HG03442 (cell line): ENCODE results near the gene CABP2.

ENCODE experiments used
- ATAC-seq: cut with Tn5 transposase; IDR thresholded peaks from one replicate; pipeline ENCODE4 v1.9.1; 2021; ENCODE audit warnings: mild to moderate bottlenecking, moderate library complexity; ENCODE audit not compliant: unreplicated experiment

CABP2 gene

DNA sequence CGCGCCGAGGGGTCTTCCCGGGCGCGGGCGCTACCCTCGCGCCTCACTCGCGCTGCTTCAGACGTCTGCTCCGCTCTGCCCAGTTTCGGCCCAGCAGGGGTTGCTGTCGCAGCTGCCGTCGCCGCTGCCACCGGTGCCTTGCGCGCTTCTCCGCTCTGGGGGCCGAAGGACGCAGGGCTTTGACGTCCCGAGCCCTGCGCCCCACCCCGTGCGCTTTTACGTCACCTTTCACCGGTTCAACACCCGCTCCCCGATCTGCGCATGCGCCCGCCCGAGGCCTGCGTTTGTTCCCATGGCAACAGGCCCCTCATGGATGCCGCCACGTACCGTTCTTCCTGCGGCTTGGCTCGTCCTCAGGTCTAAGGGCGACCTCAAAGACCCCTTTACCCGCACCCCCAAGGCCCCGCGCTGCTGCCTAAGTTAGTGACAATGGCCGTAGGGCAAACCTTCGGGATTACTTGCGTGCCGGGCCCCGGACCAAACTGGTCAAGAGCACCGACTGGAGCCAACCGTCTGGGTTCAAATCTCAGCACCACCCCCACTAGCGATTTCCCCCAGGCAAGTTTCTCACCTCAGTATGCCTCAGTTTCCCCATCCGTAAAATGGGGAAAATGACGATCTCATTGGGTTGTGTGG lies 14.6 kb downstream of the CABP2 start:
- ATAC-seq = peak; percentile 37

DNA sequence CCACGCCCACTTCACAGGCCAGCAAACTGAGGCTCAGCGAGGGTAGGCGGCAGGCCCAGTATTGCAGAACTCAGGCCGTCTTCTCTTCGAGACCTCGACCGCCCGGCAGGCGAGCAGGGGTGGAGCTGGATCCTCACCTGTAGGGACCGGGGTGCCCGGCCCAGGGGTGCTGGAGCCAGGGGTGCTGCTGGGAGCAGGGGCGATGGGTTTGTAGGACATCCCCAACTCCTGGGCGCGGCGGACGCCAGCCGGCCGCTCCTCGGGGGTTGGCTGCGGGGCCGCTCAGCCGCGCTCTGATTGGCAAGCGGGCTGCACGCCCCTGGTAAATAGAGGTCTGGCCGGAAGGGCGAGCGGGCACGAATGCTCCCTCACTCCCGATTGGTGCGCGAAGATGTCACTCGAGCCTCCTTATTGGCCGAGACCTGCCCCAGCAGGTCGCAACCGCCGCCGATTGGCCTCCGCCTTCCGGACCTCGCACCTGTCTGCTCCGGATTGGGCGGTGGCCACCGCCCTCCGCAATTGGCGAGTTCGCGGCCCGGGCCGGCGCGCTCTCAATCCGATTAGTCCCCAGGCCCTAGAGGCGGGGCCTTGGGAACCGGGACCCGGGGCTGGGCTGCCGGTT lies 15.3 kb downstream of the CABP2 start, which contains the start of gene CDK2AP2:
CDK2AP2 (minus strand) TSS at position 299 of the 622 bp plus-strand sequence; CDS start at position 219, 80 bp downstream.
- ATAC-seq = peak; percentile 63

DNA sequence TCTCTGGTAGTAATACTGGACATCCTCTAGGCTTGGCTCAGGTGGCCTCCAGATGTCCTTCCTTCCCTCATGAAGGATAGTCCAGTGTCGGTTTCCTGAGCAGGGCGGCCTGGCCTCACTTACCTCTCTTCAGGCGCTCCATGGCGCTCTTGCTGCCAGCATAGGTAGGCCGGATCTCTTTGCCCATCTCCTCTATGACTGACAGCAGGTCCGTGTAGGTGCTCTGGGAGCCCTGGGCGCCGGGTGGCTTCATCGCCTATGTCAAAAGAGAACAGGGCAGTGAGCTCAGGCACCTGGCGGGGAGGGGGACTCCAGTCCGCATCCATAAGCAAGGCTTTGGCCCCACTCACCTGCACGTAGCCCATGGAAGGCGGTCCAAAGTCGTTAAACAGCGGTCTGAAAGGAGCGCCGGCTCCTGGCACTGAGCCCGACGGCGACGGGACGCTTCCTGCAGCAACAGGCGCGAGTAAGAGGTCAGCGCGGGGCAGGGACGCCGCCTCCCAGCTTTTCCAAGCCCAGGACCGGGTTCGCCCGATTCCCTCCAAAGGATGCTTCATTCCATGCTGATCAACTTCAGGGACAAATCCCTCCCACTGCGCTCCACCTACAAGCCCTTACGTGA lies 15.9 kb downstream of the CABP2 start:
- no peak for ATAC-seq

DNA sequence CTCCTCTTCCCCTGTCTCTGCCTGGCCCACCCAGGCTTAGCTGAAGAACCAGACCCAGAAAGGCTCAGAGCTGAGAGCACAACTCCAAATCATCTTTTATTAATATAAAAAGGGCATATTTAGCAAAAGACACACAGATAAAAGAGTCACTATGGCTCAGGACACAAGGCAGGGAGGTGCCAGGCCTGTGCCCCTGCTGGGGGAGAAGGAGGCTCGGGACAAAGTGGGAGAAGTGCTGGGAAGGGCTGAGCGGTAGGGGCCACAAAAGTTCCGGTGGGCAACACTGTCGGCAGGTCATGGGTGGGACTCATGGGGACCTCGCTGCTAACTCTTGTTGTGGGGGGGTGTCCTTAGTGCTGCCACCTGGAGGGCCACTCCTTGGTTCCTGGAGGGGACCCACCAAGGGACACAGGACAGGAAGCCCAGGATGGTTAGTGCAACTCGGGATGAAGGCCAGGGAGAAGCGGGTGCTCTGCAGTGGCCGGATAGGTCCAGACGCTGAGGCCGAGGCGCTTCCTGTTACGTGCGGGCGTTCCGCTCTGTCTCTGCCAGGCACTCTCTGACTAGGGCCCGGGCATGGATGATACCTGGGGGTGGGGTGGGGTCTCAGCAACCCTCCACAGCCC lies 16.7 kb downstream of the CABP2 start:
- no peak for ATAC-seq

DNA sequence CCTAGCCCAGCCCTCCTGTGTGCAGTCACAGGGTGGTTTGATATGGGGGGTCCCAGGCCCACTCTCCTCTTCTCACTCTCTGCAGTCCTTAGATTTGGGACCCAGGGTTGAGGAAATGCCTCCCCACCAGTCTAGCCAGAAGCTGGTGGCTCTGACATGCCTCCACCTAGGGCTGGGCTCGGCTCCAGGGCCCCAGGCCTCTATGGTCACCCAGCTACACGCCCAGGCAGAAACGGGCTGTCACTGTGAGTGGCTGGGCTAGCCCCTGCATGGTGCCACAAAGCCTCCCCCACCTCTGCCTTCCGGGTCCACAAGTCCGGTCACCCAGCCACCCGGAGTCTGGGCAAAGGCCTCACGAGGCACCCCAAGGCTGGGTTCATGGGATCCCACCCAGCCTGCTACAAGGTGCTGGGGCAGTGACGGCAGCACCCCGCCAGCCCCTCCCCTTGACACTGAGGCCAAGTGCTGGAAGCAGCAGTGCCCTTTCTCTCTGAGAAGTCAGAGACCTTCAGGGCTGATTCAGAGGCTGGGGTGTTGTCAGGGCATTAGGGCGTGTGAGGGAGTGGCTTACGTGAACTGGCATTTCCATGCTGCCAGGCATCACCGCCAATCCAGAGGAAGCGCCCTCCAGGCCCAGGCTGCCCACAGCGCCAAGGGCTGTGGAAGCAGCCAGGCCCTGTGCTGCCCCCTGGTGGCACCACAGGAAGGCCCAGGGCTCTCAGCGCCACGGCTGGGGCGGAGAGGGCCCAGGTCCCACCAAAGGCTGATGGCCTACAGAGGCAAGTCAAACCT lies 17.4 kb downstream of the CABP2 start:
- ATAC-seq = no peak

DNA sequence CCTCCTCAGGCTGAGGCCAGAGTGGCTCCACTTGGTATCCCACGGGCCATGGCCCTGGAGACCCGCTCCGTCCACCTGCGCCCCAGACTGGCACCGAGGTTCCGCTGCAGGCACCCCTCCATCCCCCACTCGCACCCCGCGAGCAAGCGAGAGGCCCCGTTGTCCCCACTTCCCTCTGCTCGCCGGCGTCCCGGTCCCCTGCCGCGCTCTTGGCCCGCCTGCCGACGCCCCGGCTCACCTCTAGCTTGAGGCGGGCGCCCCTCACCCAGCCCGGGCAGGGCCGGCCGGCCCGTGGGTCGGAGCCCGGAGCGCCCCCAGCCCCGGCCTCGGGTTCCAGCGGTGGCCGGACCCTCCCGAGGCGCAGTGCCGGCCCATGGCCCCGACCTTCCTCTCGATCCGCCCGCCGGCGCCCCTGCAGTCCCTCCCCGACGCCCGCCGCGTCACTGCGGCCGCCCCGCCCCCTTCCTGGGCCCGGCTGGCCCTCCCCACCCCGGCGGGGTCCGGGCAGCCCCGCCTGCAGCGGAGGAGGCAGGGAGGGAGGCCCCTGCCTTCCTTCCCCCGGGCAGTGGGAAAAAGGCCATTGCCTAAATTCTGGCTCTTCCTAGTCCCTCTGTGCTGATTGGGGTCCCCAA lies 18.2 kb downstream of the CABP2 start, which contains the start of gene PITPNM1:
PITPNM1 (minus strand) TSS at position 414 of the 632 bp plus-strand sequence. CDS start 1,183 bp downstream, outside the sequence.
- ATAC-seq = no peak

DNA sequence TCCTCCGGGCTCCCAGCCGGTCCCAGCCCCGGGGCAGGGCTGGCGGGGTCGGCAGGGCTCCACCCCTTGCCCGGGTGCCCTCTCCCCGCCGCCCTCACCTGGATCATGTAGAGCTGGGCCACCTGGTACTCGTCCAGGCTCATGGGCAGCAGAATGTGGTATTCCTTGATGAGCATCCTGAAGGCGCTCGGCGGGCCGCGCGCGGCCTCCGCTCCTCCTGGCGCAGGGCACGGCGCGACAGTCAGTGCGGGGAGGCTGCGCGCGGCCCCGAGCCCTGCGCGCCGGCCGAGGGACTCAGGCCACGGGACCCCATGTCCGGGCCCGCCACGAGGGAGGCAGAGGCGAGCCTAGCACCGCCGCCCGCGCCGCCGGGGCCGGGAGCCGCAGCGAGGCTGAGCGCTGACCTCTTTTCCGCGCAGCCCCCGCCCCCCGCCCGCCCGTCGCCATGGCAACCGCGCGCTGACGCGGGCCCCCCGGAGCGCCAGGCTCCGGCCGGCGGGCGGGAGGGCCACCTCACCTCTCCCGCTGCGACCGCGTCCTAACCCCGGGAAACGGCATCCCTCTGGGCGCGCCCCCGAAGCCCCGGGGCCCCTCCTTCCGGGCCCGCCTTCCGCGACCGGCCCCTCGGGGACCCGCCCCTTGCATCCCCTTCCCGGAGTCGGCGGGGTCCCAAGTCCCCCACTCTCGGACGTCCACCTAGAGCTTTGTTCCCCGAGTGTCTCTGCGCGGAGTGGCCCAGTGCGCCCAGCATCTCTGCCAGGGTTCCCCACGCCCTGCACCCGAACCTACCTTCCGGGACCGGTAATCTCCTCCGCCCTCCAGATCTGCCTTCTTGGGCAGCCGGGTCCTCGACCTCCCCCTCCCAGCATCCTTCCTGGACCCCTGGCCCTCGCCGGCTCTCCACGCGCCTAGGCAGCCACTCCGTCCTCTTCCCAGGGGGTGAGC lies 19.0 kb downstream of the CABP2 start:
- ATAC-seq = no peak

DNA sequence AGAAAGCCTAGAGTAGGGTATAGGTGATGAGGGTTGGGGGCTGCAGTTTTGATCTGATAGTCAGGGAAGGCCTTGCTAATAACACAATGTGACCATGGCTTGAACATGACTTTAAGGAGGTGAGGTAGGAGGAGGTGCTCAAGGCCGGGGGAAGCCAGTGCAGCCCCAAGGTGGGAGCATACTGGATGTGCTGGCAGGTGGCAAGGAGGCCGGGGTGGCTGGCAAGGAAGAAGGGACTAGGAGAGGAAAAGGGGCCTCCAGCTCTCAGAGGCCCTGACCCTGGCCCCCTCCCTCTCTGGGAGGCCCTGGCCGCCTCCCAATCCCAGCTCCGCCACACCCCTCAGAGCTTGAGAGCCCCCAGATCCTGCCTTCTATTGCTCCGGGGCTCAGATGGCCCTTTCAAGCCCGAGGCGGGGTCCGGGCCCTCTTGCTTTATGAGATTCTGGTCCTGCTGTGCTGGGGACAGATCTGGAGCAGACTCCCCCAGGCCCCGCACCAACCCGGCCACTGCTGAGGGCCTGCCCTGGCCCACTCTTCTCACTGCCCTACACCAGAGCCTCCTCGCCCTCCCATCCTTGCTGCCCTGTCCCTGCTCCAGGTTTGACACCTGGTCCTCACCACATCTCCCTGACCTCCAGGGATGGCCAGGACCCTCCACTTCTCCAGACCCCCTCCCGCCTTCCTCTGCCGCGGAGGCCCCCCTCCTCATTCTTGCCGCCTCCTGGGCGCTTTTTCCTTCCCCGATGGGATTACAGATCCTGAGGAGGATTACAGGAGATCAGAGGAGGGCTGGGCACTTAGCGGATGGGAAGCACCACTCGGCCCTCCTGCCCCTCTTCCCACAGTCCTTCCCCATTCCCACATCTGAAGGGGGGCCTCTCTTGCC lies 19.9 kb downstream of the CABP2 start:
- ATAC-seq = no peak

DNA sequence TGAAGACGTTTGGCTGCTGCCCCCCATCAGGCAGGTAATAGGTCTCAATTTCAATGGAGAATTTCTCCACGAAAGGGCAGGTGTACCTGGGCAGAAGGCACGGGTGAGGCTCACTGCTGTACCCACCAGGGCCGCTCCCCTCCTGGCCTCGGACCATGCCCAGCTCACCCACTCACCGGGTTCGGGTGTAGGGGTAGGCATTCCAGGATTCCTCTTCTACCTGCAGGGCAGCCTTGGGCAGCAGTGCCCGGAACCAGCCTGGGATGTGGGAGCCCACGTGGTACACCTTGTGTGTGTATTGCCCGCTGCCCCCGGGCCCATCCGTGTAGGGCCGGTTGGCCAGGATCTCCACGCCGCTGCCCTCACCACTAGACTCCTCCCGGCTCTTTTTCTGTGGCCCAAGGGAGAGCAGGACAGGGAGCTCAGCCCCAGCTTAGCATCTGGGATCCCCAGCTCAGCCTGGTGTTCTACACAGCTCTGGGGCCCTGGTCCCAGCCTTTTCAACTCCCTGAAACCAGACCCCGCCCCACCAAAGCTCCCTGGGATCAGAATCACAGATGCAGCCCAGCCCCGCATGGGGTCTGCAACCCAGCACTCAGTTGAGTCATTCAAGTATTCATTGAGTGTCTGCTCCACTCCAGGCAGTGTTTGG lies 20.8 kb downstream of the CABP2 start:
- no peak for ATAC-seq

DNA sequence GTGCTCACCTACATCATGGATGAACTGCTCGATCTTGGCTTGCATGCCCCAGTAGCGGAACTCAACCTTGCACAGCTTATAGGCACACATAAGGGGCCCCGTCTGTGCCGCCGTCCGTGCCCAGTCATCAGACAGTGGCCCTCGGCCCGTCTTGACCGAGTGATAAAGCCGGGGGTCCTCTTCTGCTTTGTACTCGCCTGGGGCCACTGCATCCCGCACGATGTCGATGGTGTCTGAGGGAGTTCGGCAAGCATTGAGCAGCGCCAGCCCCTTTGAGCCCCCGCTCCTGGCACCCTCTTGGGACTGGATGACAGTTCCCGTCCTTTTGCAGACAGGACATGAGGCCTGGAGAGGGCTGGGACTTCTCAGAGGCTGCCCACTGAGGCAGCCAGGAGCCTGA lies 21.4 kb downstream of the CABP2 start:
- no peak for ATAC-seq

DNA sequence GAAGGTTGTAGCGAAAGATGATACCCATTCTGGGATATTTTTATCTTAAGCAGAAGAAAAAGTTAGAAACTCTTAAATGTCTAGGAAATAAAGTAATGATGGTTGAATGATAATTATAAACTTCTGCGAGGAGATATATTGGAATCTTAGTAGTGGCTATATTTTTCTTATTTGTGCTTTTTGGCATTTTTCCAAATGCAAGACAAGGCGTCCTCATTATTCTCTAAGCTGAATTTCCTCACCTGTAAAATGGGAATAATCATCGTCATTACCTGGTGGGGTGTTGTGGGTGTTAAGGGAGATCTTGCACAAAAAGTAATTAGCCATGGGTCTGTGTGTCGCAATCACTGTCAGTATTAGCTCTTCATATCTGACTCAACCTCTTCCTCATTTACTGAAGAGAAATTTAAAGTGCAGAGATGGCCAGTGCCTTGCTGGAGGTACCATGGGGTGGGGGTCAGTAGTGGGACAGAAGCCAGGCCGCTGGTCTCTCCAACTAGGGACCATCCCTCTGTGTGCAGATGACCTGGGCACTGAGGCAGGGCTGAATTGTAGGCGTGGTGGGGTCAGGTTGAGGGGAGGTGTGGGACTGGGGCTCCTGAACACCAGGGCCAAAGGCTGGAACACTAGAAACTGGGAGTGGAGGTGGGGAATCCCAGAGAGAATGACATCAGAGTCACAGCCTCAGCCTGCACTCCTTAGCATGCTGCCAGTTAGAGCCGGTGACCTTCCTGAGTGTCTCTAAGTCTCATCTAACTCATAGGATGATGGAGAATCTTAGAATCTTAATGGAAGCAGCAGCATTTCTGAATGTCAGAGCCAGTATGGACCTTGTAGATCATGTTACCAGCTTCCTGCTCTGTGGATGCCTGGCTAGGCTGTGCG lies 22.2 kb downstream of the CABP2 start:
- ATAC-seq = no peak

DNA sequence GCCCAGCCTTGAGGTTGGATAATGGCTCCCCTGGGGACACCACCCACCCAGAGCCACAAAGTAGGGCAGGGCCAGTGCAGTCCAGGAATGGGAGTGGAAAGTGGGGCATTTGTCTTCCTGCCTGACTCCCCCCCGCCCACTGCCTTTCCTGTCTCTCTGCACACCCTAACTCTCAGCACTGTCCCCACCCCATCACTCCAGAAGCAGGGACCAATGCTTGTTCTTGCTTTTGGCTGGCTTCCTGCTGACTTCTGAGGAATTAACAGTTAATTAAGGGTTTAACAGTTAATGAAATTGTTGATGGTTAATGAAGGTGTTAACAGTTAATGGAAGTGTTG lies 22.8 kb downstream of the CABP2 start:
- no peak for ATAC-seq

DNA sequence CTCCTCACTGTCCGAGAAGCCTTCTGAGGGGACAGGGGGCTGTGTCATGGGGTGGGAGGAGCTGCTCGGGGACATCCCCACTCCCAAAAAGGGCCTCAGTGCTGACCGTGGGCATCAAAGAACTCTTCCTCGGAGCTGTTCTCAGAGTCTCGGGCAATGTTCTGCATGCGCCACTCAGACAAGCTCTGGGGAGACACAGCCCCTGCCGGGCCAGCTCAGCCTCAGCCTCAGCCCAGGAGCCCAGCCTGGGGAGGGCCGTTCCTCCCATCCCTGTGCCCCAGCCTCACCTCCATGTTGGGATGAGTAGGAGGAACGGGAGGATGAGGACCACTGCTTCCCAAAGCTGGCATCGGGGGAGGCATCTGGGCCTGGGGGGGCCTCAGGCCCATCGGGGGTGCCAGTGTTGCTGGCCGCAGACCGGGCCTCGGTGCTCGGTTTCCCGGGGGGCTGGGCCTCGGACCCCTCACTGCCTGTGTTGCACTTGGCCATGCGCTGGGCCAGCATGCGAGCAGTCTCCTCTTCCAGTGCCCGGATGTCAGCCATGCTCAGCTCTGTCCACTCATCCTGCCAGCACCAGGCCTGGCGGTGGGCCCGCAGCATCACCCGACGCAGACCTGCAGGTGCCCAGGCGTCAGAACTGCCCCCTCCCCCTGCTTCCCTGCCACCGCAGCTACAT lies 23.3 kb downstream of the CABP2 start:
- ATAC-seq = no peak

DNA sequence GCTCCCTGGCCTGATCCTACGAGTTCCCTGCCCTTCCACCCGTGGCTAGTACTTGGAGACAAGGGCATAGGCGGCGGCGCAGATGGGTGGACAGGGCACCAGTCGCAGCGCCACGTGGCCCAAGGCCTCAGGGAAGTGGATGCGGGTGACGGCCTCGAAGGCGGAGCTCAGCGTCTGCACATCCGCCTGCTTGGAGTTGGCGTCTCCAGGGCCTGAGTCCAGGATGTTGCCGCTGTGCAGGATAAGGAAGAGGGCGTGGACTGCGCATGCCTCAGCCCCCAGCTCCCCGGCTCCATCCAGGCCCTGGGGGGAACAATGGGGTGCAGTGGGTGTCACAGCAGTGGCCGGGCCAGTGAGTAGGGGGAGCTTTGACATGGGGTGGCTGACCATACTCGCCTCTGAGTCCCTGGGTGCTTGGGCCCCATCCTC lies 24.7 kb downstream of the CABP2 start:
- no peak for ATAC-seq

DNA sequence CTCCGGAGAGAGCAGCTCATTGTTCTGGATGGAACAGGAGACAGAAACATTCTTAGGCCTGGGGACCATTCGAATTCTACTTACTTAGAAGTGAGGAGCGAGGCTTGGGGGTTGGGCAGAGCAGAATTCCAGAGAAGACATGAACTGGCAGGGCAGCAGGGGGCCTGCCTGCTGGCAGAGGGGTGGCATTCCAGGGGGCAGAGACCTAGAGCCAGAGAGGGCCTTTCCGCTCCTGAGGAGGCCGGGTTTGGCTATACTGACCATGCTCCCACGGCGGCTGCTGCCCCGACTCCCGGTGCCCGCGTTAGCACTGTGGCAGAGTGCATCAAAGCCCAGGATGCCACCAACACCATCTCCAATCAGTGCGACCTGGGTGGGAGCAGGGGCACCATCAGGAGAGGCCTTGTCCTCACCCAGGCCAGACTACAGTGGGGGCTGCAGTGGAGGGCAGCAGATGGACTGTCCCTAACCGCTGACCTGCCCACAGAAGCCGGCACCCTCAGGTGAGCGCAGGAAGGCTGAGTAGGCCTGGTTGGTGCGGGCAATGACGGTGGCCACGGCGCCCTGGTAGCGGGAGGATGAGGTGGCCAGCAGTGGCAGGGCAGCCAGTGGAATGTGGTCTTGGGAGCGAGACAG lies 25.5 kb downstream of the CABP2 start:
- no peak for ATAC-seq

DNA sequence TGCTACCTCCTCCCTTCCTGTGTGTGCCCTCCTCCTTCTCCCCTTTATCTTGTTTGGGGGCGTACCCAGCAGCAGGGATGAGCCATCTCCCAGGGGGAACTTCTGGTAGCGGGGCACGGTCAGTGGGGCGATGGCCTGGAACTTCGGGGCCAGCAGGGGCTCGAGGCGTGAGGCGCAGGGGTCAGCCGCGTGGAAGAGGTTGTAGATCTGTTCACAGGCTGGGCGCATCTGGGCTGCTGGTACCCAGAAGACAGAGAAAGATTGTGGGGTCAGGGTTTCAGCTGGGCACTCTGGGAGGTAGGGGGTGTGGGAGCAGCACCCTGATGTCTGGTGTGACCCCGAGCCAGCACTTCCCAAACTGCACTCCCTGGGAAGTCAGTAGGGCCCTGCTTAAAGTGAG lies 27.1 kb downstream of the CABP2 start:
- ATAC-seq = no peak
